NCI-H460 (cell line): ENCODE results near the gene PPP1R36. TPM values are rescaled to one million over a fixed set of nuclear protein-coding genes. Genes with fewer than 3 reads are reported as not detected.
A peak's percentile ranks its signal among the peaks of the same experiment; 100 is the strongest.
"Not testable (repeated sequence)": the region's sequence is repeated elsewhere in the genome, so short reads cannot be mapped to it uniquely, and the experiment has no call there.

Source experiments
- DNase-seq: peaks from one replicate; pipeline ENCODE4 v3.0.0-alpha.2; 2016; ENCODE audit warnings: low read depth; ENCODE audit errors: extremely low read depth
- total RNA-seq: library from RNA; depleted of rRNA; stranded (reverse); fragments of >200 nt; shearing (Covaris generic); gene quantifications from 2 replicates; pipeline ENCODE4 v1.2.3, GENCODE V29; 2014

The PPP1R36 gene
- total RNA-seq, 1 experiment from 2014 or later = 0.22 TPM

DNA sequence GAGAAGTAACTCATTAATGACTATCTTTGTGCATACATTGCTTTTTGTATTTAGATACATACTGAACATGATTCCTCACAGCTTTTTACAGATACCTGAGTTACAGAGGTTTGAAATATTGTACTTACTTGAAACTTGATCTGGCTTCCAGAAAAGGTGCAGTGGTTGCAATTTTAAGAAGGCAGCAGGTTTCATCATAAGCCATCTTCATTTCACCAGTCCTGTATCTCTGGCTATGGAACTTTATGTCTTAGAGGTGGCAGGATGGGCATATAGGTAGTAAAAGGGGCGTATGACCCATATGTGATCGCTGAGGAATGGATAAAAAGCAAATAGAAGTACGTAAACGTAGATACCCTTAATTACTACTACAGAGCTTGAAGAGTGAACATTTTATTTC is 31.5 kb upstream of the PPP1R36 start:
- DNase-seq = no peak

DNA sequence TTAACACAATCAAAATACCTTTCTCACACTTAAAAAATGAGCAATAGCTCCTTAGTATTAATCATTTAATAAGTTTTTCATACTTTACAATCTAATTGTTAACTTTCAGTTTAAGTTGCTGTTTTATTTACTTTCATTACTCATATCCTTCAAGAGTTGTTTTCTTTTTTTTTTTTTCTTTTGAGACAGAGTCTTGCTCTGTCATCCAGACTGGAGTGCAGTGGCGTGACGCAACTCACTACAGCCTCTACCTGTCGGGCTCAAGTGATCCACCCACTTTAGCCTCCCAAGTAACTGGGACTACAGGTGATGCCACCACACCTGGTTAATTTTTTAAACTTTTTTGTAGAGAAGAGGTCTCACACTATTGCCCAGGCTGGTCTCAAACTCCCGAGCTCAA is 29.1 kb upstream of the PPP1R36 start:
- peak; percentile 11 for DNase-seq

GRCh38 chr14:64522591-64523355 is 27.0 kb upstream of the PPP1R36 start:
- DNase-seq = no peak

DNA sequence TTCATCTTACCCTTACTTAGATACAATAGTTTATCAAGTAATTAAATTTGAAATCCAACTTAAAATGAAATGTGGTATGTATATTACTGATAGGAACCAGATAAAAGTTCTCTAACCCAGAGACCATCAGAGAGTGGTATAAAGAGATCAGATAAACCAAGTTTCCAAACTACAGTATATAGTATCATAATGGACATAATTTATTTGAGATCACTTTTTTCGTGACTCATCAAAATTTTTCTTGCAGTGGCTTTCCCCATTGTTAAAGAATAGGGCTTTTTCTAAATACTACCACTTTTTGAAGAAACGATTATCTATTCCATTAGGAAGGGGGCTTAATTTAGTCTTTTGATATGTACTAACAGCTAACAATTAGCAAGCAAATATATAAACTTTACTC is 24.4 kb upstream of the PPP1R36 start:
- DNase-seq = no peak

- DNase-seq = no peak
These were observed 18.2 kb upstream of the PPP1R36 start for GRCh38 chr14:64531567-64531966.

DNA sequence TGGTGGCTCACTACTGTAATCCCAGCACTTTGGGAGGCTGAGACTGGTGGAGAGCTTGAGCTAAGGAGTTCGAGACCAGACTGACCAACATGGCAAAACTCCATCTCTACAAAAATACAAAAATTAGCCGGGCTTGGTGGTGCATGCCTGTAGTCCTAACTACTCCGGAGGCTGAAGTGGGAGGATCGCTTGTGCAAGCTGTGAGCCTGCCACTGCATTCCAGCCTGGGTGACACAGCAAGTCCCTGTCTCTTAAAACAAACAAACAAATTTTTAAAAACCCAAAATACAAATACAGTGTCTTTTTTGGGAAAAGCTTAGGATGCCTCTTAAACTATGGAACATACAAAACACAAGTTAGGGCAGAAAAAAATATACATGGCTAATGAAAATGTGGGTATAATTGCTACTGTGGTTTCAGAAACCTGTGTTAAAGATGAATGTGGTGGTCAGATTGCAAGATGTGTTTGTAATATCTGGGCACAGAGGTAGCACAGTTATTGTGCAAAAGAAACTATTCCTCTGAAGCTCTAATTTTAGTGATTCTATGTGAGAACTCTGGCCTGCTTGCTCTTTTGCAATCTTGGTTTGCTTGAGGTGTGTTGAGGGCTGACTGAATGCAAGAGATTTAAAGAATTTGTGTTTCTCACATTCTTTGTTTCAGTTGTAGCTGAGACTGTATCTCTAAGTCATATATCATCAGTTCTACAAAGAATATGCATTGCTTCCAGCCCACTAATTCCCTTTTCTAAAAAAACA is 13.1 kb upstream of the PPP1R36 start:
- DNase-seq = peak; percentile 22

GRCh38 chr14:64540208-64541202 is 9.3 kb upstream of the PPP1R36 start, which contains the start of gene HSPA2:
TSS of gene HSPA2 (plus strand) at chr14:64540741. CDS start at chr14:64540850, 109 bp downstream.
- DNase-seq = peak; percentile 97

GRCh38 chr14:64541261-64541971 is 8.3 kb upstream of the PPP1R36 start:
- no peak for DNase-seq

DNA sequence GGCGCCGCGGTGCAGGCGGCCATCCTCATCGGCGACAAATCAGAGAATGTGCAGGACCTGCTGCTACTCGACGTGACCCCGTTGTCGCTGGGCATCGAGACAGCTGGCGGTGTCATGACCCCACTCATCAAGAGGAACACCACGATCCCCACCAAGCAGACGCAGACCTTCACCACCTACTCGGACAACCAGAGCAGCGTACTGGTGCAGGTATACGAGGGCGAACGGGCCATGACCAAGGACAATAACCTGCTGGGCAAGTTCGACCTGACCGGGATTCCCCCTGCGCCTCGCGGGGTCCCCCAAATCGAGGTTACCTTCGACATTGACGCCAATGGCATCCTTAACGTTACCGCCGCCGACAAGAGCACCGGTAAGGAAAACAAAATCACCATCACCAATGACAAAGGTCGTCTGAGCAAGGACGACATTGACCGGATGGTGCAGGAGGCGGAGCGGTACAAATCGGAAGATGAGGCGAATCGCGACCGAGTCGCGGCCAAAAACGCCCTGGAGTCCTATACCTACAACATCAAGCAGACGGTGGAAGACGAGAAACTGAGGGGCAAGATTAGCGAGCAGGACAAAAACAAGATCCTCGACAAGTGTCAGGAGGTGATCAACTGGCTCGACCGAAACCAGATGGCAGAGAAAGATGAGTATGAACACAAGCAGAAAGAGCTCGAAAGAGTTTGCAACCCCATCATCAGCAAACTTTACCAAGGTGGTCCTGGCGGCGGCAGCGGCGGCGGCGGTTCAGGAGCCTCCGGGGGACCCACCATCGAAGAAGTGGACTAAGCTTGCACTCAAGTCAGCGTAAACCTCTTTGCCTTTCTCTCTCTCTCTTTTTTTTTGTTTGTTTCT is 7.6 kb upstream of the PPP1R36 start:
- no peak for DNase-seq

DNA sequence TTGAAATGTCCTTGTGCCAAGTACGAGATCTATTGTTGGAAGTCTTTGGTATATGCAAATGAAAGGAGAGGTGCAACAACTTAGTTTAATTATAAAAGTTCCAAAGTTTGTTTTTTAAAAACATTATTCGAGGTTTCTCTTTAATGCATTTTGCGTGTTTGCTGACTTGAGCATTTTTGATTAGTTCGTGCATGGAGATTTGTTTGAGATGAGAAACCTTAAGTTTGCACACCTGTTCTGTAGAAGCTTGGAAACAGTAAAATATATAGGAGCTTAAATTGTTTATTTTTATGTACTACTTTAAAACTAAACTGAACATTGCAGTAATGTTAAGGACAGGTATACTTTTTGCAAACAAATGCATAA is 6.9 kb upstream of the PPP1R36 start:
- DNase-seq = no peak

DNA sequence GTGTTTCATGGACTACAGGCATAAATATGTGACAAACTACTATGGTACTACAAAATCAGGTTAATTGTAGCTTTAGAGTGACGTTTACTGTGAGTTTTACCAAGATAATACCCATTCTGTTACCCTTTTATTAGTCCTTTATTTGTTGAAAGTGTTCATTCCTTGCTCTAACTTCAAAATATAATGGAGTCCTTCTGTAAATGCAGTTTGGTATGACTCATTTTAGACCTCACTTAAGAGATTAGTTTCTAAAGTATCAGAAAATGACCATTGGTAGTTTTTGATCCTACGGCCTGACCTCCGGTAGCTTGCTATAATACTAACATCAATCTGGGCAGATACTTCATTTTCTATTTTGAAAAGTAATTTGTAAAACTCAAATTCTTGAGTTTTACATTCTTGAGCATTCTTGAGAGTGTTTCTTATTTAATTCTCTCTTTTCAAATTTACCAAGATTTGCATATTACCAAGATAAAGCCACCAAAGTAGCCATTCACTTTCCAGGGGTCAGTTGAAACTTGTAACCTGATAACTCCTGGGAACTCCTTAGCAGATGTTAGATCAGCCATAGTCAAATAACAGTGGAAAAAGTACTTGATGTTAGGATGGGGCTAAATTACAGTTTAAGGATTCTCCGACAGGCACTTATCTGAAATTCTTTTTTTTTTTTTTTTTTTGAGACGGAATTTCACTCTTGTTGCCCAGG is 5.0 kb upstream of the PPP1R36 start:
- no peak for DNase-seq

DNA sequence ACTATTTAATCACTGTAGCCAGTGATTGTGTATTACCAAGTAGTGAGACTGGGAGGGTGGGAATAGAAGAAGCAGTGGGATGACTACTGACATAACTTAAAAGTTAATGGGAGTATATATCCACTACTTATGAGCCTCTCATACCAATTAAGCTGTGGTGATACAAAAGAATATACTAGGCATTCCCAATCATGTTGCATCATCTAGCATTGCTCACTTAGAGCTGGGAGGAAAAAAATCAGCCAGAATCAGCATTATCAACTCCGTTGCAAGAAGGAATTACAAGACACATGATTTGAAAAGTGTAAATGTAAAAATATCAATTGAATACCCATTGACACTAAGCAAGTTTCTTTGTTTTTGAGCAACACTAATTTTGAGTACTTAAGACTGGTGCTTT is 745 bp upstream of the PPP1R36 start:
- DNase-seq = no peak

DNA sequence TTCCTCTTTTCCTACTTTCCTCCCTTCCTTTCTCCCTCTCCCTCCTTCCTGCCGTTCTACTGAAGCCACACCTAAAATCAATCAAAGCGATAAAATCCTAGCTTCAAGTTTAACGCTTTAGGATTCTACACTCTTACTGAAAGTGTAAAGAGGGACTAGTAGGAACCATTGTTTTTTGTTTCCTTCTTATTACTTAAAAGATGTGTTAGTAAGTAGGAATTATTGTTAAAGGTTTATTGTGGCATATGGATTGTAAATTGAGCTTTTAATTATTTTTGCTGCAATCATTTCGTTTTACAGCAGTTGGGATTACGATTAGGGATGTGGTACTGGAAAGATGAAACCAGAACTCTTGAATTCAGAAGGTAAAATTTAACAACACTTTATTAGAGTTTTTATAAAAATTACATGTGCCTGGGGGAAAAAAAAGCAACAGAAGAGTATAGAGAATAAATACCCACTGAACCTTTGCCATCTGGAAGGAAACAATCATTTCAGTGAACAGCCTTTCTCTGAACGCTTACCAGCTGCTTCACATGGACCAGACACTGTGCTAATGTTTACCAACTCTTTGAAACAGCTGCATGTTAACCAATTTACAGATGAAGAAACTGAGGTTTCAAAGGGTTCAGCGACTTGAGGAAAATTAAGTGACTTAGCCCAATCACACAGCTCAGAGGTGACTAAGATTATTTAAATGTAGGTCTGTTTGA is 1.0 kb downstream of the PPP1R36 start:
- DNase-seq = no peak

- no peak for DNase-seq
These were observed 4.8 kb downstream of the PPP1R36 start for GRCh38 chr14:64554556-64554955.

DNA sequence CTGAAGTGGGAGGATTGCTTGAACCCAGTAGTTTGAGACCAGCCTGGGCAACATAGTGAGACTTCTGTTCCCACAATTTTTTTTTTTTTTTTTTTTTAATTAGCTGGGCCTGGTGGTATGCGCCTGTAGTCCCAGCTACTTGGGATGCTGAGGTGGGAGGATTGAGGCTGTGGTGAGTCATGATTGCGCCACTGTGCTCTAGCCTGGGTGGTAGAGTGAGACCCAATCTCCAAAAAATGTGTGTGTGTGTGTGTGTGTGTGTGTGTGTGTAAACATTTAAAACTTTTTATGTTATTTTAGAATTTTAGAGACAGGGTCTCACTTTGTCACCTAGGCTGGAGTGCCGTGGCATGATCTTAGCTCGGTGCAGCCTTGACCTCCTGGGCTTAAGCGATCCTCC is 6.8 kb downstream of the PPP1R36 start:
- DNase-seq = no peak

DNA sequence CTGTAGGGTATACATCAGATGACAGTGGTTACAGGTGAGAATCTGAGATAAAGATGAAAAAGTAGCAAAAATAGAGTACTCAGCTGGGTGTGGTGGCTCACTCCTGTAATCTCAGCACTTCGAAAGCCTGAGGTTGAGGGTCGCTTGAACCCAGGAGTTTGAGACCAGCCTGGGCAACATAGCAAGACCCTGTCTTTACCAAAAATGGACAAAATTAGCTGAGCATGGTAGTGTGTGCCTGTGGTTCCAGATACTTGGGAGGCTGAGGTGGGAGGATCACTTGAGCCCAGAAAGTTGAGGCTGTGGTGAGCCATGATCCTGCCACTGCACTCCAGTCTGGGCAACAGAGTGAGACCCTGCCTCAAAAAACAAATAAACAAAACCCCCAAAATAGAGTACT is 8.5 kb downstream of the PPP1R36 start:
- not testable (repeated sequence) for DNase-seq

GRCh38 chr14:64561631-64562030 is 11.9 kb downstream of the PPP1R36 start:
- no peak for DNase-seq

DNA sequence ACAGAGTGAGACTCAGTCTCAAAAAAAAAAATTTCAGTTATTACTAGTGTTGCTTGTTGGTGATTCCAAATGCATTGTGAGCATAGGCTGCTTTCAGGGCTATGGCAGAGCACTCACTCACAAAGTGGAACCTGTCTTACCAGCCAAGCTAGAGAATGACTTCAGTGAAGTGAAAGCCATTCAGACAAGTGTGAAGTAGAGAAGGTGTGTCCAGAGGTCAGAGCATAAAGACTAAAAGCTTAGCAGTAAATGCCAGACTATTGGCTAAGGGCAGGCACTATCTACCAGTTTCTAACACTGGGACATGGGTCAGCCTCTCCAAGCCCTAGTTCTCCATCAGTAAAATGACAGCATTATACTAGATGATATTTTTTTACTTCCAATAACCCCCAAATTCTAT is 12.7 kb downstream of the PPP1R36 start:
- DNase-seq = no peak
